Left lung (tissue), 10 donors: ENCODE data around the gene DGKI. TPM values are rescaled to one million over a fixed set of nuclear protein-coding genes. Genes with fewer than 3 reads are reported as not detected.

Experiments
- ATAC-seq: fragments of 200-7000 bp; cut with Tn5 transposase; one replicate; pipeline ENCODE4 v1.9.1; 2020; ENCODE audit warnings: moderate library complexity
- DNase-seq, 4 donors: peaks; one replicate each; pipeline ENCODE4 v3.0.0-alpha.2; 2013 to 2020
- H3K27ac ChIP-seq, 2 donors: fragments of 200-600 bp; sonication (generic) in 1 of 2; one replicate each; pipeline versions ENCODE4 v1.5.0 to v1.8.0; 2020 to 2021
- H3K27me3 ChIP-seq, 2 donors: fragments of 200-600 bp; sonication (generic) in 1 of 2; one replicate each; pipeline versions ENCODE4 v1.5.0 to v1.8.0; 2020 to 2021
- H3K36me3 ChIP-seq, 2 donors: fragments of 200-600 bp; sonication (generic) in 1 of 2; one replicate each; pipeline versions ENCODE4 v1.5.0 to v1.8.0; 2020 to 2021
- H3K4me1 ChIP-seq, 2 donors: fragments of 200-600 bp; one replicate each; pipeline ENCODE4 v1.8.0; 2021
- H3K4me3 ChIP-seq, 2 donors: fragments of 200-600 bp; sonication (generic) in 1 of 2; one replicate each; pipeline versions ENCODE4 v1.5.0 to v1.8.0; 2020 to 2021; ENCODE audit warnings: mild to moderate bottlenecking in 1 of 2
- H3K9me3 ChIP-seq, 2 donors: fragments of 200-600 bp; sonication (generic) in 1 of 2; one replicate each; pipeline versions ENCODE4 v1.5.0 to v1.8.0; 2020 to 2021
- intact Hi-C, 2 donors: fragments of 100-400 bp; cut with DNase I; formaldehyde crosslinking; loops; one replicate each; pipeline versions ENCODE4 v1.11.2 to v1.14.2; 2022
- polyA plus RNA-seq, 6 donors: library from polyadenylated mRNA; unstranded; fragments of 120-200 nt; gene quantifications; one replicate each; pipeline ENCODE4 v1.2.1, GENCODE V29; 2013; ENCODE audit not compliant: insufficient read length in 6 of 6
- total RNA-seq, 2 donors: library from RNA; stranded (reverse); fragmentation: NEBNext Ultra II Directional; extraction: Animal tissue kit (Norgen Biotek cat#: 25700); gene quantifications; one replicate each; pipeline ENCODE4 v1.2.1, GENCODE V29; 2021
- TF ChIP-seq, protein P1 (sequence below), 2 donors: fragments of 200-600 bp; sonication (generic) in 1 of 2; IDR thresholded peaks; one replicate each; pipeline versions ENCODE4 v1.5.0 to v1.8.0; 2021; ENCODE audit warnings: antibody characterized with exemption in 2 of 2
- donor health status: DM: no; HTN: yes; CAD: no.
- donor health status: DM: no; HTN: no; CAD: no.

The DGKI gene
- total and polyA plus RNA-seq, 8 donors = 0.34 to 1.4 (median 0.50) TPM

GRCh38 chr7:137829337-137829992, 17.3 kb downstream of the DGKI start:
- TF ChIP-seq, protein P1, sequence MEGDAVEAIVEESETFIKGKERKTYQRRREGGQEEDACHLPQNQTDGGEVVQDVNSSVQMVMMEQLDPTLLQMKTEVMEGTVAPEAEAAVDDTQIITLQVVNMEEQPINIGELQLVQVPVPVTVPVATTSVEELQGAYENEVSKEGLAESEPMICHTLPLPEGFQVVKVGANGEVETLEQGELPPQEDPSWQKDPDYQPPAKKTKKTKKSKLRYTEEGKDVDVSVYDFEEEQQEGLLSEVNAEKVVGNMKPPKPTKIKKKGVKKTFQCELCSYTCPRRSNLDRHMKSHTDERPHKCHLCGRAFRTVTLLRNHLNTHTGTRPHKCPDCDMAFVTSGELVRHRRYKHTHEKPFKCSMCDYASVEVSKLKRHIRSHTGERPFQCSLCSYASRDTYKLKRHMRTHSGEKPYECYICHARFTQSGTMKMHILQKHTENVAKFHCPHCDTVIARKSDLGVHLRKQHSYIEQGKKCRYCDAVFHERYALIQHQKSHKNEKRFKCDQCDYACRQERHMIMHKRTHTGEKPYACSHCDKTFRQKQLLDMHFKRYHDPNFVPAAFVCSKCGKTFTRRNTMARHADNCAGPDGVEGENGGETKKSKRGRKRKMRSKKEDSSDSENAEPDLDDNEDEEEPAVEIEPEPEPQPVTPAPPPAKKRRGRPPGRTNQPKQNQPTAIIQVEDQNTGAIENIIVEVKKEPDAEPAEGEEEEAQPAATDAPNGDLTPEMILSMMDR (IDR thresholded peaks at IDR 0.05) = no peak
- DNase-seq = no peak

DNA sequence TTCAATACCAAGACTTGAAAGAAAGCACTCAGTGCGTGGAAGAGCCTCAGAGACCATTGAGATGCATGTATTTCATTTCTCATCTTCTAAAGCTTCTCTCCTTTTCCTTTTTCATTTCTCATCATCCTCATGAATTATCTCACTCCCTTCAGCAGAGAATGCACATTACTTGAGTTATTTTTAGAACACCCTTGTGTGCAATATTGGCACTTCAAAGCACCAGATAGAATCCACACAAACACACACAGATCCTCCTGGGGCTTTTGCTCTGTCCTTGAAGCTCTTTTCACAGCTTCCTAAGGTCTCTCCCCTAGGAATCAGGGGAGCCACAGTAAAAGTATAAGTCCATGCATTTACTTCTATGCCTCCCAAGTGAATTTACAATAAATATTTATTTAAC, 18.3 kb downstream of the DGKI start:
- H3K9me3 ChIP-seq = peaks cover 0 to 19% of the 10 kb centered on the region in 2 donors
- TF ChIP-seq, protein P1 (IDR thresholded peaks at IDR 0.05) = no peak
- ATAC-seq (no peak), DNase-seq (no peak)
- H3K36me3 ChIP-seq = no peaks in the 10 kb centered on the region
- H3K4me1 ChIP-seq = no peaks in the 10 kb centered on the region
- no peak overlapping the region for H3K4me3 ChIP-seq
- no peak overlapping the region for H3K27ac ChIP-seq
- H3K27me3 ChIP-seq = no peaks in the 10 kb centered on the region
- intact Hi-C loops = no loop called here

More at GRCh38 chr7:137829337-137829992, 17.3 kb downstream of the DGKI start:
- H3K36me3 ChIP-seq = no peaks in the 10 kb centered on the region
- H3K27me3 ChIP-seq = no peaks in the 10 kb centered on the region
- no peak overlapping the region for H3K4me3 ChIP-seq
- intact Hi-C loops = no loop called here
- H3K27ac ChIP-seq = no peak overlapping the region
- H3K9me3 ChIP-seq = peaks cover 0 to 25% of the 10 kb centered on the region in 2 donors
- ATAC-seq = no peak
- no peaks in the 10 kb centered on the region for H3K4me1 ChIP-seq

- intact Hi-C loops = no loop called here
- ATAC-seq (no peak), DNase-seq (no peak)
- Histone ChIP-seq H3K4me3 (no peak overlapping the region), H3K27me3 (peaks cover 0 to 7% of the 10 kb centered on the region in 2 donors), H3K4me1 (no peaks in the 10 kb centered on the region), H3K36me3 (no peaks in the 10 kb centered on the region), H3K27ac (no peak overlapping the region), H3K9me3 (no peaks in the 10 kb centered on the region)
- TF ChIP-seq, protein P1 (IDR thresholded peaks at IDR 0.05) = no peak
These were observed 21.3 kb downstream of the DGKI start for GRCh38 chr7:137825489-137825888.

GRCh38 chr7:137820677-137821420, 25.9 kb downstream of the DGKI start:
- TF ChIP-seq, protein P1 (IDR thresholded peaks at IDR 0.05) = no peak
- H3K27ac ChIP-seq = no peak overlapping the region
- intact Hi-C loops = no loop called here
- no peaks in the 10 kb centered on the region for H3K4me1 ChIP-seq
- DNase-seq (peak in 3 of 4 donors; percentile 49 to 85 (median 61)), ATAC-seq (peak; percentile 49)
- no peaks in the 10 kb centered on the region for H3K9me3 ChIP-seq
- H3K4me3 ChIP-seq = no peak overlapping the region
- peaks cover 0 to 11% of the 10 kb centered on the region in 2 donors for H3K27me3 ChIP-seq
- H3K36me3 ChIP-seq = no peaks in the 10 kb centered on the region

- Histone ChIP-seq H3K27ac (no peak overlapping the region), H3K4me1 (no peaks in the 10 kb centered on the region), H3K4me3 (no peak overlapping the region), H3K36me3 (no peaks in the 10 kb centered on the region), H3K27me3 (peaks cover 0 to 11% of the 10 kb centered on the region in 2 donors), H3K9me3 (no peaks in the 10 kb centered on the region)
- no peak for DNase-seq
- intact Hi-C loops = no loop called here
- no peak for ATAC-seq
- TF ChIP-seq, protein P1 (IDR thresholded peaks at IDR 0.05) = no peak
These were observed 26.6 kb downstream of the DGKI start for GRCh38 chr7:137820156-137820555.
